ENCODE measurements around the gene RSU1.

DNA sequence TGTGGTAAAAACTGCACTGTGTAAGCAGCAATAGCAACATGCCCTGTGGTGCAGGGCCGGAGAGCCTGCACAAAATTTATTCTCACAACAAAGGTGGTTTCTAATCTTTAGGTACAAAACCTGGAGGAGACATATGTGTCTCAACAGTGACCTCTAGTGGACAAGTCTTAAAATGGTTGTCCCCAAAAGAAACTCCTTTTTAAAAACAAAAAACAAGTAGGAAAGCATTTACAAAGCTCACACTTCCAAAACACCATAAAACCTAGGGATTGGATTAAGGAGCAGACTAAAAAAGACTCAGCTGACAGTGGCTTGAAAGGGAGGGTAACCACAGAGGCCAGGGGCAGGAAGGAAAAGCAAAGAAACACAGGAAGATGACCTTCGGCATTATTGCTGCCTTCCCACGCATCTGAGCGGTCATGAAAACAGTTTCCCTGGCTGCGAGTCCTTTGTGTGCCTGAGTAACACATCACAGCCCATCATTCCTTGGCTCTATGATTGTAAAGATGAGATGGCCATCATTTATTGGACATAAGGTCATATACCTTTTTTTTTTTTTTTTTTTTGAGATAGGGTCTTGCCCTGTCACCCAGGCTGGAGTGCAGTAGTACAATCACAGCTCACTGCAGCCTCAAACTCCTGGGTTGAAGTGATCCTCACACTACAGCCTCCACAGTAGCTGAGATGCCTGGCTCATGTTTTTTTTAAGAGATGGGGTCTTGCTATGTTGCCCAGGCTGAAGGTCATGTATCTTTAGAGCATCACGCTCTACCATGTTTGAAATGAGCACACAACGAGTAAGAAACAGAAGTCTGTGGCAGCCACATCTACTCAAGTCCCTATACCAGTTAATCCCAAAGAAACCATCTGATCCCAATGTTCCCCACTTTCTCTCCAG, 39.5 kb downstream of the RSU1 start:
- TF ChIP-seq, protein P1, sequence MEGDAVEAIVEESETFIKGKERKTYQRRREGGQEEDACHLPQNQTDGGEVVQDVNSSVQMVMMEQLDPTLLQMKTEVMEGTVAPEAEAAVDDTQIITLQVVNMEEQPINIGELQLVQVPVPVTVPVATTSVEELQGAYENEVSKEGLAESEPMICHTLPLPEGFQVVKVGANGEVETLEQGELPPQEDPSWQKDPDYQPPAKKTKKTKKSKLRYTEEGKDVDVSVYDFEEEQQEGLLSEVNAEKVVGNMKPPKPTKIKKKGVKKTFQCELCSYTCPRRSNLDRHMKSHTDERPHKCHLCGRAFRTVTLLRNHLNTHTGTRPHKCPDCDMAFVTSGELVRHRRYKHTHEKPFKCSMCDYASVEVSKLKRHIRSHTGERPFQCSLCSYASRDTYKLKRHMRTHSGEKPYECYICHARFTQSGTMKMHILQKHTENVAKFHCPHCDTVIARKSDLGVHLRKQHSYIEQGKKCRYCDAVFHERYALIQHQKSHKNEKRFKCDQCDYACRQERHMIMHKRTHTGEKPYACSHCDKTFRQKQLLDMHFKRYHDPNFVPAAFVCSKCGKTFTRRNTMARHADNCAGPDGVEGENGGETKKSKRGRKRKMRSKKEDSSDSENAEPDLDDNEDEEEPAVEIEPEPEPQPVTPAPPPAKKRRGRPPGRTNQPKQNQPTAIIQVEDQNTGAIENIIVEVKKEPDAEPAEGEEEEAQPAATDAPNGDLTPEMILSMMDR (IDR thresholded peaks at IDR 0.05; ENCODE audit: insufficient read depth, low read depth, low read length) = peak; percentile 83
- no peak for TF ChIP-seq EZH2 (IDR thresholded peaks at IDR 0.05; ENCODE audit: insufficient read depth, low read length)

Data from astrocyte (in vitro differentiated cells and primary cell).